GM12873 (cell line): ENCODE data around the gene WFDC12.

Experiments
- CTCF ChIP-seq: IDR thresholded peaks from 2 replicates; pipeline ENCODE4 v1.5.1; 2012; ENCODE audit warnings: low read depth, mild to moderate bottlenecking, moderate library complexity, low read length, control low read depth; ENCODE audit not compliant: insufficient read depth; ENCODE audit errors: missing control alignments

The WFDC12 gene

GRCh38 chr20:45121388-45121787 lies 2.9 kb downstream of the WFDC12 start:
- no peak for TF ChIP-seq CTCF

GRCh38 chr20:45119556-45120266 lies 4.6 kb downstream of the WFDC12 start:
- TF ChIP-seq CTCF: no peak

- TF ChIP-seq CTCF: no peak
These were observed 6.2 kb downstream of the WFDC12 start for GRCh38 chr20:45118028-45118427.

- TF ChIP-seq CTCF: no peak
These were observed 6.7 kb downstream of the WFDC12 start for GRCh38 chr20:45117581-45117980.

- no peak for TF ChIP-seq CTCF
These were observed 8.4 kb downstream of the WFDC12 start for GRCh38 chr20:45115829-45116228.

- no peak for TF ChIP-seq CTCF
These were observed 8.9 kb downstream of the WFDC12 start for GRCh38 chr20:45115386-45115774.

- TF ChIP-seq CTCF: no peak
These were observed 9.5 kb downstream of the WFDC12 start, which contains the start of gene WFDC5 for GRCh38 chr20:45114465-45115385. Gene WFDC5 (minus strand): TSS chr20:45115174. CDS start chr20:45115083, 91 bp downstream.
